ENCODE results near the gene FZD4. TPM values are rescaled to one million over a fixed set of nuclear protein-coding genes. Genes with fewer than 3 reads are reported as not detected.

The FZD4 gene
- total RNA-seq, 1 donor from 2014 or later: 47.1 TPM

DNA sequence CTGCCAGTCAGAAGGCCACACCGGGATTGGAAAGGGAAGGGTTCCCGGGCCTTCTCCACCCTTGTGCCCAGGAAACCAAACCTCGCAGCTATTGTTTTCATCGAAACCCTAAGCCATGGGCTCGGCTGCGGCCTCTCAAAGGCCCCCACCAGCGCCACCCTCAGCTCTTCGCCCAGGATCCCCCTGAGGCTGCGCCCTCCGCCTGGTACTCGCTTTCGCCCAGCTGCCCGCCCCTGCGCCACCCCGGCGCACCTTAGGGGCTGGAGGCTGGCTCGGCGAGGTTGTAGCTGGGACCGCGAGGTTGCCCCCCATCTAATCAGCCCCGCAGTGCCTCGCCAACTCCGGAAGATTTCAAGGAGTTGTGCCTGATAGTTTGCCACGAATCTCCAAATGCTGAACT, 49.0 kb downstream of the FZD4 start:
- DNase-seq (ENCODE audit: extremely low spot score in 2 of 2): no peak
- intact Hi-C loops (cut with DNase I): no loop called here

DNA sequence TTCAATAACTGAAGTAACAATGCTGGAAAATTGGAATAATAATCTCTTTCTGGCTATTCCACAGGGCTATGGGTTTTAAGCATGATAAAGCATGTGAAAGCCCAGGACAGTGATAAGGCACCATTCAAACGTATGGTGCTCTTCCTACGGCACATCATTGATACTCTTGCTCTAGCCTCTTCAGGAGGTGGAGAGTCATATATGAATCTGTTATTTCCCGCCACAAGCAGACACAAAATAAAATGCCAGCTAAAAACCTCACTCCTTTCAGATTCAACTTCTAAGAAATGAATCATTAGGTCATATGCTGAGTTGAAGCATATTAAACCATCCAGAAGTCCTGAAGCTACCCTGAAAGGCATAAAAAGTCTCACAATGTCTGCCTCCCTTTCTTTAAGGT, 49.9 kb downstream of the FZD4 start:
- Histone ChIP-seq H3K4me1 (no peaks in the 10 kb centered on the region), H3K27ac (no peak overlapping the region), H3K9me3 (no peaks in the 10 kb centered on the region), H3K27me3 (no peaks in the 10 kb centered on the region), H3K36me3 (no peaks in the 10 kb centered on the region), H3K4me3 (no peak overlapping the region)
- TF ChIP-seq, protein P1, sequence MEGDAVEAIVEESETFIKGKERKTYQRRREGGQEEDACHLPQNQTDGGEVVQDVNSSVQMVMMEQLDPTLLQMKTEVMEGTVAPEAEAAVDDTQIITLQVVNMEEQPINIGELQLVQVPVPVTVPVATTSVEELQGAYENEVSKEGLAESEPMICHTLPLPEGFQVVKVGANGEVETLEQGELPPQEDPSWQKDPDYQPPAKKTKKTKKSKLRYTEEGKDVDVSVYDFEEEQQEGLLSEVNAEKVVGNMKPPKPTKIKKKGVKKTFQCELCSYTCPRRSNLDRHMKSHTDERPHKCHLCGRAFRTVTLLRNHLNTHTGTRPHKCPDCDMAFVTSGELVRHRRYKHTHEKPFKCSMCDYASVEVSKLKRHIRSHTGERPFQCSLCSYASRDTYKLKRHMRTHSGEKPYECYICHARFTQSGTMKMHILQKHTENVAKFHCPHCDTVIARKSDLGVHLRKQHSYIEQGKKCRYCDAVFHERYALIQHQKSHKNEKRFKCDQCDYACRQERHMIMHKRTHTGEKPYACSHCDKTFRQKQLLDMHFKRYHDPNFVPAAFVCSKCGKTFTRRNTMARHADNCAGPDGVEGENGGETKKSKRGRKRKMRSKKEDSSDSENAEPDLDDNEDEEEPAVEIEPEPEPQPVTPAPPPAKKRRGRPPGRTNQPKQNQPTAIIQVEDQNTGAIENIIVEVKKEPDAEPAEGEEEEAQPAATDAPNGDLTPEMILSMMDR (IDR thresholded peaks at IDR 0.05): no peak
- TF ChIP-seq POLR2A (IDR thresholded peaks at IDR 0.05): no peak
- no peak for TF ChIP-seq POLR2AphosphoS5 (IDR thresholded peaks at IDR 0.05; ENCODE audit: insufficient read depth in 1 of 2, low read depth in 1 of 2)
- DNase-seq (ENCODE audit: extremely low spot score in 2 of 2): no peak
- intact Hi-C loops (cut with DNase I): no loop called here

More for the DNA sequence above, 49.0 kb downstream of the FZD4 start:
- no peak overlapping the region for H3K4me3 ChIP-seq
- H3K9me3 ChIP-seq: no peaks in the 10 kb centered on the region
- no peaks in the 10 kb centered on the region for H3K36me3 ChIP-seq
- no peak overlapping the region for H3K27ac ChIP-seq
- TF ChIP-seq POLR2A (IDR thresholded peaks at IDR 0.05) (no peak), POLR2AphosphoS5 (IDR thresholded peaks at IDR 0.05; ENCODE audit: insufficient read depth in 1 of 2, low read depth in 1 of 2) (no peak)
- TF ChIP-seq, protein P1 (IDR thresholded peaks at IDR 0.05): no peak
- H3K4me1 ChIP-seq: no peaks in the 10 kb centered on the region
- no peaks in the 10 kb centered on the region for H3K27me3 ChIP-seq

GRCh38 chr11:86904001-86904400, 51.2 kb downstream of the FZD4 start:
- Histone ChIP-seq H3K4me1 (no peaks in the 10 kb centered on the region), H3K27ac (no peak overlapping the region), H3K36me3 (no peaks in the 10 kb centered on the region), H3K27me3 (no peaks in the 10 kb centered on the region), H3K4me3 (no peak overlapping the region), H3K9me3 (no peaks in the 10 kb centered on the region)
- DNase-seq (ENCODE audit: extremely low spot score in 2 of 2): no peak
- TF ChIP-seq POLR2AphosphoS5 (IDR thresholded peaks at IDR 0.05; ENCODE audit: insufficient read depth in 1 of 2, low read depth in 1 of 2): no peak
- TF ChIP-seq, protein P1 (IDR thresholded peaks at IDR 0.05): no peak
- TF ChIP-seq POLR2A (IDR thresholded peaks at IDR 0.05): no peak
- intact Hi-C loops (cut with DNase I): no loop called here

- no peaks in the 10 kb centered on the region for H3K9me3 ChIP-seq
- intact Hi-C loops (cut with DNase I): no loop called here
- H3K27me3 ChIP-seq: no peaks in the 10 kb centered on the region
- H3K27ac ChIP-seq: no peak overlapping the region
- no peak overlapping the region for H3K4me3 ChIP-seq
- no peaks in the 10 kb centered on the region for H3K36me3 ChIP-seq
- no peaks in the 10 kb centered on the region for H3K4me1 ChIP-seq
- TF ChIP-seq POLR2AphosphoS5 (IDR thresholded peaks at IDR 0.05; ENCODE audit: insufficient read depth in 1 of 2, low read depth in 1 of 2) (no peak), POLR2A (IDR thresholded peaks at IDR 0.05) (no peak)
- TF ChIP-seq, protein P1 (IDR thresholded peaks at IDR 0.05): no peak
- DNase-seq (ENCODE audit: extremely low spot score in 2 of 2): no peak
Observed at GRCh38 chr11:86902345-86902744, 52.9 kb downstream of the FZD4 start.

DNA sequence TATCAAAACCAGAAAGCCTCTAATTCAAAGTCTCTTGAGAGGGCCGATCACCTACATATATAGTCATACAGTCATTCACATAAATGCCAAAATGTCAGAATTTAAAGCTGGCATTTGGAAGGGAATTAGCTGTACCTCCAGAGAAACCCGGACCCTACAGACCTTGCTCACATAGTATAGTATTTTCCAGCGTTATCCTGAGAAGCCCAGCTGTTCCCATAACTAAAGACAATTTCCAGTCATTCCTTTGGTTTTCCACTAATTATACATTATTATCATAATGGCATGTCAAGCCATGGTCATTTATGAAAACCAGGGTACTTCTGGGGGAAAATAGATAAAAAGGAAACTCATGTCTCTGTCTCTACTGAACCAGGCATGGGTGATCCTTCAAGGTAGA, 53.6 kb downstream of the FZD4 start:
- Histone ChIP-seq H3K4me1 (peaks cover 3% of the 10 kb centered on the region), H3K9me3 (no peaks in the 10 kb centered on the region), H3K4me3 (no peak overlapping the region), H3K27ac (no peak overlapping the region), H3K36me3 (no peaks in the 10 kb centered on the region), H3K27me3 (no peaks in the 10 kb centered on the region)
- no peak for TF ChIP-seq POLR2A (IDR thresholded peaks at IDR 0.05)
- no peak for DNase-seq (ENCODE audit: extremely low spot score in 2 of 2)
- intact Hi-C loops (cut with DNase I): no loop called here

GRCh38 chr11:86900162-86900561, 55.0 kb downstream of the FZD4 start:
- TF ChIP-seq POLR2AphosphoS5 (IDR thresholded peaks at IDR 0.05; ENCODE audit: insufficient read depth in 1 of 2, low read depth in 1 of 2): no peak
- TF ChIP-seq, protein P1 (IDR thresholded peaks at IDR 0.05): no peak
- no peak for TF ChIP-seq POLR2A (IDR thresholded peaks at IDR 0.05)
- Histone ChIP-seq H3K4me1 (peaks cover 6% of the 10 kb centered on the region), H3K27me3 (no peaks in the 10 kb centered on the region), H3K4me3 (no peak overlapping the region), H3K36me3 (no peaks in the 10 kb centered on the region), H3K9me3 (no peaks in the 10 kb centered on the region), H3K27ac (no peak overlapping the region)
- DNase-seq (ENCODE audit: extremely low spot score in 2 of 2): no peak
- intact Hi-C loops (cut with DNase I): no loop called here
